Activated T-cell treated with anti-CD3 and anti-CD28 coated beads for 1 hour (primary cell): Measurements from ENCODE around the gene HDHD3.

Experiments used
- DNase-seq: peaks from one replicate; pipeline ENCODE4 v3.0.0-alpha.2; 2020; ENCODE audit warnings: low read depth

The HDHD3 gene

GRCh38 chr9:113328045-113328782, 48.6 kb downstream of the HDHD3 start:
- DNase-seq = no peak

GRCh38 chr9:113326230-113326629, 50.6 kb downstream of the HDHD3 start:
- no peak for DNase-seq
